ENCODE data around the gene RTEL1. TPM values are rescaled to one million over a fixed set of nuclear protein-coding genes. Genes with fewer than 3 reads are reported as not detected.

RTEL1 gene
- total RNA-seq, 2 donors from 2014 or later, result 37.8 to 114 TPM

- no peak for ATAC-seq (ENCODE audit: insufficient number of reproducible peaks, low FRiP score, low read depth)
- no peak for TF ChIP-seq CTCF (IDR thresholded peaks at IDR 0.05)
- no peak overlapping the region for H3K4me3 ChIP-seq
- H3K9me3 ChIP-seq, result no peaks in the 10 kb centered on the region
- no peaks in the 10 kb centered on the region for H3K27me3 ChIP-seq (replicated peaks; ENCODE audit: insufficient read depth)
- DNase-seq (ENCODE audit: low spot score), result no peak
- H3K4me1 ChIP-seq (ENCODE audit: control insufficient read depth in 1 of 2, low read depth in 2 of 2), result peaks cover 11 to 22% of the 10 kb centered on the region in 2 donors
- peaks cover 19% of the 10 kb centered on the region for H3K36me3 ChIP-seq
- no peak overlapping the region for H3K27ac ChIP-seq
Observed at GRCh38 chr20:63661108-63661507, 3.0 kb downstream of the RTEL1 start.

- Histone ChIP-seq H3K4me1 (ENCODE audit: control insufficient read depth in 1 of 2, low read depth in 2 of 2) (peaks cover 11 to 17% of the 10 kb centered on the region in 2 donors), H3K9me3 (no peaks in the 10 kb centered on the region), H3K27ac (no peak overlapping the region), H3K4me3 (no peak overlapping the region), H3K27me3 (replicated peaks; ENCODE audit: insufficient read depth) (no peaks in the 10 kb centered on the region), H3K36me3 (peaks cover 27% of the 10 kb centered on the region)
- DNase-seq (ENCODE audit: low spot score) (no peak), ATAC-seq (ENCODE audit: insufficient number of reproducible peaks, low FRiP score, low read depth) (no peak)
- TF ChIP-seq CTCF (IDR thresholded peaks at IDR 0.05), result no peak
Observed at GRCh38 chr20:63661959-63662812, 4.1 kb downstream of the RTEL1 start.

- Histone ChIP-seq H3K36me3 (peaks cover 32% of the 10 kb centered on the region), H3K27ac (no peak overlapping the region), H3K9me3 (no peaks in the 10 kb centered on the region), H3K4me3 (no peak overlapping the region), H3K27me3 (replicated peaks; ENCODE audit: insufficient read depth) (no peaks in the 10 kb centered on the region), H3K4me1 (ENCODE audit: control insufficient read depth in 1 of 2, low read depth in 2 of 2) (peaks cover 7 to 11% of the 10 kb centered on the region in 2 donors)
- no peak for DNase-seq (ENCODE audit: low spot score)
- no peak for ATAC-seq (ENCODE audit: insufficient number of reproducible peaks, low FRiP score, low read depth)
- TF ChIP-seq CTCF (IDR thresholded peaks at IDR 0.05), result no peak
Observed at GRCh38 chr20:63662813-63663189, 4.7 kb downstream of the RTEL1 start.

- DNase-seq (ENCODE audit: low spot score) (no peak), ATAC-seq (ENCODE audit: insufficient number of reproducible peaks, low FRiP score, low read depth) (no peak)
- Histone ChIP-seq H3K4me3 (no peak overlapping the region), H3K4me1 (ENCODE audit: control insufficient read depth in 1 of 2, low read depth in 2 of 2) (peaks cover 7 to 9% of the 10 kb centered on the region in 2 donors), H3K9me3 (no peaks in the 10 kb centered on the region), H3K27me3 (replicated peaks; ENCODE audit: insufficient read depth) (no peaks in the 10 kb centered on the region), H3K36me3 (peaks cover 39% of the 10 kb centered on the region), H3K27ac (no peak overlapping the region)
- TF ChIP-seq CTCF (IDR thresholded peaks at IDR 0.05), result no peak
Observed at GRCh38 chr20:63663332-63664066, 5.4 kb downstream of the RTEL1 start.

GRCh38 chr20:63664143-63664851 lies 6.2 kb downstream of the RTEL1 start:
- H3K27ac ChIP-seq, result no peak overlapping the region
- no peaks in the 10 kb centered on the region for H3K9me3 ChIP-seq
- no peak overlapping the region for H3K4me3 ChIP-seq
- peaks cover 40% of the 10 kb centered on the region for H3K36me3 ChIP-seq
- peaks cover 3 to 5% of the 10 kb centered on the region in 2 donors for H3K4me1 ChIP-seq (ENCODE audit: control insufficient read depth in 1 of 2, low read depth in 2 of 2)
- ATAC-seq (ENCODE audit: insufficient number of reproducible peaks, low FRiP score, low read depth), result no peak
- no peak for DNase-seq (ENCODE audit: low spot score)
- no peak for TF ChIP-seq CTCF (IDR thresholded peaks at IDR 0.05)
- no peaks in the 10 kb centered on the region for H3K27me3 ChIP-seq (replicated peaks; ENCODE audit: insufficient read depth)

All from thoracic aorta (tissue), 2 donors.